Keratinocyte (primary cell): Measurements from ENCODE around the gene R3HDM1. TPM values are rescaled to one million over a fixed set of nuclear protein-coding genes. Genes with fewer than 3 reads are reported as not detected.

ENCODE experiments used
- DNase-seq: peaks from one replicate; pipeline ENCODE4 v3.0.0-alpha.2; 2011; ENCODE audit warnings: low read depth, missing footprints, low spot score
- FAIRE-seq: peaks from 2 replicates; lab custom pipeline; 2011; peaks lifted over from hg19 to GRCh38; lab: Jason Lieb, UNC
- H2AFZ ChIP-seq: 2 replicates; pipeline ENCODE4 v1.6.0; 2012; ENCODE audit warnings: low read length, control low read depth, inconsistent platforms; ENCODE audit not compliant: control insufficient read depth
- H3K27ac ChIP-seq: 2 replicates; pipeline ENCODE4 v1.5.1; 2011; ENCODE audit warnings: low read length; ENCODE audit not compliant: control insufficient read depth, insufficient read depth
- H3K27me3 ChIP-seq: 3 replicates; pipeline ENCODE4 v1.6.0; 2011; ENCODE audit warnings: low read length; ENCODE audit not compliant: control insufficient read depth, insufficient read depth; ENCODE audit errors: extremely low read depth
- H3K36me3 ChIP-seq, 2 experiments: 2 replicates in 1 of 2; 3 replicates in 1 of 2; pipeline ENCODE4 v1.5.1; 2011; ENCODE audit warnings: low read length in 2 of 2, mild to moderate bottlenecking in 1 of 2; ENCODE audit not compliant: control insufficient read depth in 2 of 2, insufficient read depth in 2 of 2; ENCODE audit errors: extremely low read depth in 1 of 2
- H3K4me1 ChIP-seq: 3 replicates; pipeline ENCODE4 v1.5.1; 2011; ENCODE audit warnings: low read length; ENCODE audit not compliant: control insufficient read depth, insufficient read depth; ENCODE audit errors: extremely low read depth
- H3K4me2 ChIP-seq: 3 replicates; pipeline ENCODE4 v1.6.0; 2011; ENCODE audit warnings: low read depth, low read length; ENCODE audit not compliant: control insufficient read depth, insufficient read depth; ENCODE audit errors: extremely low read depth
- H3K4me3 ChIP-seq, 3 experiments: fragments of 200-600 bp in 1 of 3; sonication (generic) in 1 of 3; 2 replicates in 2 of 3; 3 replicates in 1 of 3; pipeline ENCODE4 v1.5.1; 2011 to 2016; ENCODE audit warnings: low read length in 3 of 3, mild to moderate bottlenecking in 3 of 3, control low read depth in 2 of 3, inconsistent platforms in 1 of 3, low read depth in 1 of 3, mixed read lengths in 1 of 3, mixed run types in 1 of 3, moderate library complexity in 1 of 3; ENCODE audit not compliant: control insufficient read depth in 2 of 3, insufficient read depth in 2 of 3; ENCODE audit errors: extremely low read depth in 1 of 3
- H3K79me2 ChIP-seq: 2 replicates; pipeline ENCODE4 v1.6.0; 2012; ENCODE audit warnings: low read length; ENCODE audit not compliant: control insufficient read depth, insufficient read depth
- H3K9ac ChIP-seq: 3 replicates; pipeline ENCODE4 v1.6.0; 2011; ENCODE audit warnings: low read length; ENCODE audit not compliant: control insufficient read depth, insufficient read depth; ENCODE audit errors: extremely low read depth
- H3K9me1 ChIP-seq: 3 replicates; pipeline ENCODE4 v1.6.0; 2011; ENCODE audit warnings: low read length; ENCODE audit not compliant: control insufficient read depth, insufficient read depth; ENCODE audit errors: extremely low read depth
- H3K9me3 ChIP-seq: 2 replicates; pipeline ENCODE4 v1.5.1; 2012; ENCODE audit warnings: low read depth, low read length; ENCODE audit not compliant: control insufficient read depth
- H4K20me1 ChIP-seq: 3 replicates; pipeline ENCODE4 v1.6.0; 2011; ENCODE audit warnings: low read length; ENCODE audit not compliant: control insufficient read depth, insufficient read depth; ENCODE audit errors: extremely low read depth
- EZH2 ChIP-seq: IDR thresholded peaks from one replicate; pipeline ENCODE4 v1.6.1; 2012; ENCODE audit warnings: inconsistent platforms, mild to moderate bottlenecking, low read length, moderate library complexity
- dilution Hi-C: fragments of 300-500 bp; cut with MboI; formaldehyde crosslinking; loops from one replicate; pipeline ENCODE4 v1.7.0; 2020; ENCODE audit warnings: low sequenced_read_pairs; ENCODE audit not compliant: extremely low pct_ligation_motif_present
- polyA plus RNA-seq, 5 experiments: library from polyadenylated mRNA; depleted of rRNA in 3 of 5; stranded (reverse) in 3 of 5; stranded (forward) in 1 of 5; unstranded in 1 of 5; fragments of >200 nt; gene quantifications; 1 replicate in 1 of 5; 2 replicates in 3 of 5; 3 replicates in 1 of 5; pipeline versions ENCODE4 v1.2.1 to v1.2.3, GENCODE V29; 2011 to 2012; ENCODE audit warnings: missing spikeins in 2 of 5, low read depth in 1 of 5, low replicate concordance in 1 of 5
- TF ChIP-seq, protein P1 (sequence below), 3 experiments: IDR thresholded peaks in 1 of 3; conservative IDR thresholded peaks in 1 of 3; optimal IDR thresholded peaks in 1 of 3; 2 replicates in 2 of 3; 3 replicates in 1 of 3; pipeline versions ENCODE3 to v1.5.1; 2011; ENCODE audit warnings: low read length in 3 of 3, mild to moderate bottlenecking in 3 of 3, moderate library complexity in 2 of 3, control low read depth in 1 of 3, inconsistent platforms in 1 of 3; ENCODE audit not compliant: insufficient read depth in 2 of 3; ENCODE audit errors: extremely low read depth in 1 of 3

Gene R3HDM1
- polyA plus RNA-seq, 1 donor (not counting 4 experiments of a cell fraction or from before 2014, with no cell fraction given), result 41.0 TPM

DNA sequence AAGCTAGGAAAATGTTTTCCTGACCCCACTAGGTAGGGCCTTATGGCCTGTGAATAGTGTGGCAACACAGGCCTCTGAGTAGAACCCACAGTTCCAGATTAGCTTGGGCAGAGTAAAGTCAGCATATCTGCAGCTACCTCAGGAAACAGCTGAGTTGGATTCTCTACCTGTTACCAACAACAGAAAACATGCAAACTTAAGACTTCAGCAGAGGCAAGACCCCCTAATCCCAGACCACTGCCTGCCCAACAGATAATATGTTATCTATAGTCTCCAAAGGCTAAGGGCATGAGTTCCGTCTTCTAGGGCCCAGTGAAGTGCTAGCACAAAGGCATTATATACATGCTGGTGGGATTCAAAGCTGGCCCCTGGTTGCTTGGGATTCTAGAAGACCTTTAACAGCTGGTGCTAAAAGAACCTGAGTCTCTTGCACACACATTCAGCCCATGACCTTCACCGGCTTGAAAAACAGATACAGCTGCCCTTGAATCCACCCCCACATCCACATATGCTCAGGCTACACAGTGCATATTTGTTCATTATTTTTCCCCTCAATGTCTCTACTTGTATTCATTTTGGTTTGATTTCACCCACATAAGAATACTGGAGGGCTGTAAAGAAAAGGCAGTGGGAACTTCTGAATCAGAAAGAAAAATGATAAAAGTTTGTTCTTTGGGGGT, 196.9 kb downstream of the R3HDM1 start:
- Histone ChIP-seq H3K36me3 (peaks cover 0 to 3% of the 10 kb centered on the region in 2 experiments), H3K4me1 (no peaks in the 10 kb centered on the region), H3K4me3 (no peak overlapping the region), H2AFZ (no peak overlapping the region), H3K27ac (no peak overlapping the region), H4K20me1 (no peaks in the 10 kb centered on the region), H3K9me3 (no peaks in the 10 kb centered on the region), H3K79me2 (no peaks in the 10 kb centered on the region), H3K27me3 (no peaks in the 10 kb centered on the region), H3K9me1 (no peaks in the 10 kb centered on the region), H3K9ac (no peak overlapping the region), H3K4me2 (no peak overlapping the region)
- no peak for FAIRE-seq
- TF ChIP-seq, protein P1, sequence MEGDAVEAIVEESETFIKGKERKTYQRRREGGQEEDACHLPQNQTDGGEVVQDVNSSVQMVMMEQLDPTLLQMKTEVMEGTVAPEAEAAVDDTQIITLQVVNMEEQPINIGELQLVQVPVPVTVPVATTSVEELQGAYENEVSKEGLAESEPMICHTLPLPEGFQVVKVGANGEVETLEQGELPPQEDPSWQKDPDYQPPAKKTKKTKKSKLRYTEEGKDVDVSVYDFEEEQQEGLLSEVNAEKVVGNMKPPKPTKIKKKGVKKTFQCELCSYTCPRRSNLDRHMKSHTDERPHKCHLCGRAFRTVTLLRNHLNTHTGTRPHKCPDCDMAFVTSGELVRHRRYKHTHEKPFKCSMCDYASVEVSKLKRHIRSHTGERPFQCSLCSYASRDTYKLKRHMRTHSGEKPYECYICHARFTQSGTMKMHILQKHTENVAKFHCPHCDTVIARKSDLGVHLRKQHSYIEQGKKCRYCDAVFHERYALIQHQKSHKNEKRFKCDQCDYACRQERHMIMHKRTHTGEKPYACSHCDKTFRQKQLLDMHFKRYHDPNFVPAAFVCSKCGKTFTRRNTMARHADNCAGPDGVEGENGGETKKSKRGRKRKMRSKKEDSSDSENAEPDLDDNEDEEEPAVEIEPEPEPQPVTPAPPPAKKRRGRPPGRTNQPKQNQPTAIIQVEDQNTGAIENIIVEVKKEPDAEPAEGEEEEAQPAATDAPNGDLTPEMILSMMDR (optimal IDR thresholded peaks at IDR 0.05 in 1 of 3, IDR thresholded peaks at IDR 0.05 in 1 of 3, conservative IDR thresholded peaks at IDR 0.05 in 1 of 3; ENCODE audit: extremely low read depth in 1 of 3, insufficient read depth in 2 of 3, low read length in 3 of 3), result no peak
- TF ChIP-seq EZH2, result no peak
- dilution Hi-C loops, result no loop called here
- no peak for DNase-seq

DNA sequence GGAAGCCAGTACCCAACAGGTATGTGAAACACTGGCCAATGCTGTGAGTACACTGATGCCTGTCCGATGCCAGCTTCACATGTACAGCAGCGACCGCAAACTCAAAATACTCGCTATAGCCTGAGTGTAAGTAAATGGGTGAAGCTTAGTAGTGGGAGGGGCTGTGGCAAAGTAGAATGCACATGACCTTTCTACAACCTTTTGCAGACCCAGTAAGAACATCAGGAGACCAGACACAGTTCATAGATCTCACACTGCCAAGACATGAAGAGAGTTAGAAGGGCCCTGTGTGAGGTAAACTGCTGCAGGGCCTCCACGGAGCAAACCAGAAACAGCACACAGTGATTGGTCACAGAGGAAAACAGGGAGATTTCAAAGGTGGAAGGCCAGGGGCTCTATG, 201.3 kb downstream of the R3HDM1 start:
- H4K20me1 ChIP-seq, result no peaks in the 10 kb centered on the region

DNA sequence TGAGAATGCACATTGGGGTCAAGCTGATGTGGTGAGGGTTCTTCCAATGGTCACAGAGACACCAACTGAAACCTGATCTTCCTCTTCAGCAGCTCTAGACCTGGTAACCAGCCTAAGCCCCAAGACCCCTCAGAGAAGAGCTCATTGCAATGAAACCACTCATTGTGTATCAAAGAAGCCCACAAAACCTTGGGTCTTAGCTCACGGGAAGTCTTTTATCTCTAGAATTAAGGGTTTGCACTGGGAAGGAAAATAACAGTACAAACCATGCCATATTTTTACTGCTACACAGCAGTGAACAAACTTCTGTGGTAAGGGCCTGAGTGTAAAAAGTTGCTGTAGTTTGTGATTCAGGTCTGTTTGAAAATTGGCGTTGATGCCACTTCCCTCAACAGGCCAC, 201.8 kb downstream of the R3HDM1 start:
- no peak for FAIRE-seq
- no peaks in the 10 kb centered on the region for H4K20me1 ChIP-seq
- dilution Hi-C loops, result no loop called here

More for the DNA sequence above, 201.3 kb downstream of the R3HDM1 start:
- dilution Hi-C loops, result no loop called here
- Histone ChIP-seq H3K4me3 (no peak overlapping the region), H3K36me3 (no peaks in the 10 kb centered on the region), H3K9me3 (no peaks in the 10 kb centered on the region), H3K79me2 (no peaks in the 10 kb centered on the region), H3K9me1 (no peaks in the 10 kb centered on the region), H3K4me1 (no peaks in the 10 kb centered on the region), H3K9ac (no peak overlapping the region), H3K27me3 (no peaks in the 10 kb centered on the region), H3K27ac (no peak overlapping the region), H3K4me2 (no peak overlapping the region), H2AFZ (no peak overlapping the region)
- no peak for DNase-seq
- no peak for TF ChIP-seq EZH2
- FAIRE-seq, result no peak

More for the DNA sequence above, 201.8 kb downstream of the R3HDM1 start:
- H3K4me3 ChIP-seq, result no peak overlapping the region
- H3K4me1 ChIP-seq, result no peaks in the 10 kb centered on the region
- no peaks in the 10 kb centered on the region for H3K36me3 ChIP-seq
- no peaks in the 10 kb centered on the region for H3K79me2 ChIP-seq
- no peaks in the 10 kb centered on the region for H3K9me3 ChIP-seq
- H3K9ac ChIP-seq, result no peak overlapping the region
- no peaks in the 10 kb centered on the region for H3K9me1 ChIP-seq
- H3K27me3 ChIP-seq, result no peaks in the 10 kb centered on the region
- no peak overlapping the region for H2AFZ ChIP-seq
- no peak overlapping the region for H3K27ac ChIP-seq
- no peak overlapping the region for H3K4me2 ChIP-seq
- TF ChIP-seq EZH2, result no peak
- TF ChIP-seq, protein P1 (optimal IDR thresholded peaks at IDR 0.05 in 1 of 3, IDR thresholded peaks at IDR 0.05 in 1 of 3, conservative IDR thresholded peaks at IDR 0.05 in 1 of 3; ENCODE audit: extremely low read depth in 1 of 3, insufficient read depth in 2 of 3, low read length in 3 of 3), result no peak
- DNase-seq, result no peak
